Neural cell (in vitro differentiated cells): ENCODE measurements around the gene CABS1.

Experiments
- CTCF ChIP-seq: fragments of 450-650 bp; IDR thresholded peaks from 2 replicates; pipeline ENCODE4 v1.5.1; 2014; ENCODE audit warnings: antibody characterized with exemption, mild to moderate bottlenecking, moderate library complexity; ENCODE audit not compliant: poor library complexity, severe bottlenecking
- EZH2 ChIP-seq: fragments of 200-600, 300-800 bp; shearing (Covaris generic), sonication (generic); IDR thresholded peaks from 2 replicates; pipeline ENCODE4 v1.6.1; 2014; ENCODE audit warnings: antibody characterized with exemption, low read length, borderline replicate concordance, mild to moderate bottlenecking; ENCODE audit not compliant: insufficient read depth, poor library complexity, severe bottlenecking
- MXI1 ChIP-seq: fragments of 450-650 bp; conservative IDR thresholded peaks from 2 replicates; pipeline ENCODE4 v1.6.1; 2014; ENCODE audit warnings: antibody characterized with exemption, mild to moderate bottlenecking; ENCODE audit not compliant: poor library complexity, severe bottlenecking
- RAD21 ChIP-seq: fragments of 450-650 bp; conservative IDR thresholded peaks from 2 replicates; pipeline ENCODE4 v1.6.1; 2014; ENCODE audit warnings: antibody characterized with exemption, mild to moderate bottlenecking, moderate library complexity

- no peak for TF ChIP-seq CTCF
- TF ChIP-seq EZH2 = no peak
- no peak for TF ChIP-seq MXI1
- TF ChIP-seq RAD21 = no peak
These were observed 18.9 kb upstream of the CABS1 start for GRCh38 chr4:70315928-70316327.
